Uterus (tissue), 4 donors: ENCODE data around the gene NME4. TPM values are rescaled to one million over a fixed set of nuclear protein-coding genes. Genes with fewer than 3 reads are reported as not detected.

ENCODE experiments used
- DNase-seq, 2 donors: peaks; one replicate each; pipeline ENCODE4 v3.0.0-alpha.2; 2019 to 2020
- H3K27ac ChIP-seq, 2 donors: fragments of 200-600 bp; sonication (generic); 1 replicate in 1 of 2; 2 replicates in 1 of 2; pipeline ENCODE4 v1.5.1; 2016 to 2018
- H3K27me3 ChIP-seq, 2 donors: fragments of 200-600 bp; sonication (generic); one replicate each; pipeline ENCODE4 v1.5.1; 2018 to 2019; ENCODE audit warnings: control low read depth in 1 of 2
- H3K36me3 ChIP-seq, 2 donors: fragments of 200-600 bp; sonication (generic); one replicate each; pipeline ENCODE4 v1.5.1; 2019; ENCODE audit warnings: control low read depth in 1 of 2
- H3K4me1 ChIP-seq, 2 donors: fragments of 200-600 bp; sonication (generic); one replicate each; pipeline ENCODE4 v1.5.1; 2018 to 2019; ENCODE audit warnings: control low read depth in 1 of 2
- H3K4me3 ChIP-seq, 2 donors: fragments of 200-600 bp; sonication (generic); 1 replicate in 1 of 2; 2 replicates in 1 of 2; pipeline ENCODE4 v1.5.1; 2018 to 2019; ENCODE audit warnings: mild to moderate bottlenecking in 1 of 2
- H3K9me3 ChIP-seq, 2 donors: fragments of 200-600 bp; sonication (generic); one replicate each; pipeline ENCODE4 v1.5.1; 2019; ENCODE audit warnings: control low read depth in 1 of 2
- CTCF ChIP-seq, 4 experiments: fragments of 200-600 bp in 2 of 4; fragments of 450-650 bp in 2 of 4; sonication (generic) in 2 of 4; IDR thresholded peaks; one replicate each; pipeline ENCODE4 v1.5.1; 2016 to 2019; ENCODE audit warnings: antibody characterized with exemption in 4 of 4, mild to moderate bottlenecking in 2 of 4, moderate library complexity in 1 of 4
- POLR2A ChIP-seq, 2 donors: fragments of 450-650 bp; IDR thresholded peaks; one replicate each; pipeline ENCODE4 v1.6.1; 2016; ENCODE audit warnings: antibody characterized with exemption in 2 of 2, mild to moderate bottlenecking in 1 of 2, moderate library complexity in 1 of 2
- intact Hi-C: fragments of 100-400 bp; cut with DNase I; formaldehyde crosslinking; loops from one replicate; pipeline ENCODE4 v1.15.1; 2023; ENCODE audit warnings: low total_unique reads
- total RNA-seq, 4 donors: library from RNA; depleted of rRNA in 3 of 4; stranded (reverse); fragments of >200 nt in 3 of 4; gene quantifications; one replicate each; pipeline versions ENCODE4 v1.1.0 to v1.2.4, GENCODE V29; 2014 to 2023
- donor health status: DM: yes; HTN: yes; CAD: no.

The NME4 gene
- total RNA-seq, 4 donors from 2014 or later = 37.3 to 77.6 (median 62.2) TPM

GRCh38 chr16:369275-369865 is 27.6 kb upstream of the NME4 start:
- H3K9me3 ChIP-seq = no peaks in the 10 kb centered on the region
- no peak overlapping the region for H3K27ac ChIP-seq
- DNase-seq = no peak
- intact Hi-C loops = no loop called here
- TF ChIP-seq CTCF (IDR thresholded peaks at IDR 0.05) = no peak
- no peak for TF ChIP-seq POLR2A (IDR thresholded peaks at IDR 0.05)
- no peak overlapping the region for H3K4me3 ChIP-seq
- H3K27me3 ChIP-seq = no peaks in the 10 kb centered on the region
- H3K36me3 ChIP-seq = no peaks in the 10 kb centered on the region
- peaks cover 4 to 11% of the 10 kb centered on the region in 2 donors for H3K4me1 ChIP-seq

- H3K27ac ChIP-seq = no peak overlapping the region
- no peaks in the 10 kb centered on the region for H3K9me3 ChIP-seq
- no peaks in the 10 kb centered on the region for H3K36me3 ChIP-seq
- DNase-seq = no peak
- no peaks in the 10 kb centered on the region for H3K27me3 ChIP-seq
- H3K4me1 ChIP-seq = peaks cover 4 to 11% of the 10 kb centered on the region in 2 donors
- intact Hi-C loops = no loop called here
- no peak for TF ChIP-seq POLR2A (IDR thresholded peaks at IDR 0.05)
- no peak for TF ChIP-seq CTCF (IDR thresholded peaks at IDR 0.05)
- H3K4me3 ChIP-seq = peak overlapping the region; percentile 41 to 52
These were observed 27.0 kb upstream of the NME4 start for GRCh38 chr16:369866-370436.

- TF ChIP-seq CTCF (IDR thresholded peaks at IDR 0.05) = no peak
- peak in 1 of 2 donors; percentile 70 for TF ChIP-seq POLR2A (IDR thresholded peaks at IDR 0.05)
- H3K27me3 ChIP-seq = no peaks in the 10 kb centered on the region
- intact Hi-C loops = no loop called here
- H3K4me3 ChIP-seq = peak within 1 kb of the TSS; percentile 41 to 52
- peaks cover 4 to 11% of the 10 kb centered on the region in 2 donors for H3K4me1 ChIP-seq
- H3K9me3 ChIP-seq = no peaks in the 10 kb centered on the region
- no peaks in the 10 kb centered on the region for H3K36me3 ChIP-seq
- H3K27ac ChIP-seq = peak within 1 kb of the TSS; percentile 70 to 72
- DNase-seq = peak; percentile 95
These were observed 26.6 kb upstream of the NME4 start, which contains the start of gene MRPL28 for GRCh38 chr16:370443-370842. Gene MRPL28 (minus strand): TSS chr16:370538. CDS start chr16:370218, 320 bp downstream.

- intact Hi-C loops = no loop called here
- Histone ChIP-seq H3K27me3 (no peaks in the 10 kb centered on the region), H3K27ac (peak overlapping the region; percentile 70 to 72), H3K9me3 (no peaks in the 10 kb centered on the region), H3K36me3 (no peaks in the 10 kb centered on the region), H3K4me1 (peaks cover 4 to 11% of the 10 kb centered on the region in 2 donors), H3K4me3 (peak overlapping the region; percentile 41 to 52)
- TF ChIP-seq CTCF (IDR thresholded peaks at IDR 0.05) = no peak
- no peak for TF ChIP-seq POLR2A (IDR thresholded peaks at IDR 0.05)
- DNase-seq = no peak
These were observed 26.0 kb upstream of the NME4 start for GRCh38 chr16:370979-371514.
